ENCODE data around the gene CLEC11A. TPM values are rescaled to one million over a fixed set of nuclear protein-coding genes. Genes with fewer than 3 reads are reported as not detected.
A peak's percentile ranks its signal among the peaks of the same experiment; 100 is the strongest.
"Not testable (repeated sequence)": the region's sequence is repeated elsewhere in the genome, so short reads cannot be mapped to it uniquely, and the experiment has no call there.

The CLEC11A gene
- polyA plus RNA-seq, 4 donors = 1.4 to 11.4 (median 4.7) TPM; not detected in 1

GRCh38 chr19:50739132-50739913 lies 16.2 kb downstream of the CLEC11A start:
- peaks cover 0 to 8% (median 7%) of the 10 kb centered on the region in 3 donors for H3K27me3 ChIP-seq (ENCODE audit: control insufficient read depth in 3 of 3, insufficient read depth in 3 of 3, low read length in 3 of 3)
- 79 to 82% (median 81%) methylated on average over 23 of the region's 23 CpGs for WGBS, 3 donors

DNA sequence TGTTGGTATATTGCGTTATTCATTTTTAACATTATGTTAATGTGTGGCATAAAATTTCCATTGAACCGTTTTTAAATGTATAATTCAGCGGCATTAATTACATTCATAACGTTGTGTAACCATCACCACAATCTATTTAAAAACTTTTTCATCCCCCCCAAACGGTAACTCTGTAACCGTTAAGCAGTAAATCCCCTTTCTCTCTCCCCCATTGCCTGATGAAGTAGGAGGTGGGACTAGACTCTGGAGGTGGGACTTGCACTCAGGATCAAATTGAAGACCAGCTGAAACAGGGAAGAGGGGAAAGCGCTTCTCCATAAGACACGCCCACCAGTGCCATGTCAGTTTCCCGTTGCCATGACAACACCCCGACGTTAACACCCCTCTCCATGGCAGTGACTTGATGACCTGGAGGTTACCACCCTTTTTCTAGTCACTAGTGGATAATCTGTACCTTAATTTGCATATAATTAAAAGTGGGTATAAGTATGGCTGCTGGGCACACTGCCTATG lies 16.8 kb downstream of the CLEC11A start:
- Histone ChIP-seq H3K36me3 (ENCODE audit: control insufficient read depth in 3 of 3, insufficient read depth in 2 of 3, low read depth in 1 of 3, low read length in 3 of 3) (no peaks in the 10 kb centered on the region), H3K27me3 (ENCODE audit: control insufficient read depth in 3 of 3, insufficient read depth in 3 of 3, low read length in 3 of 3) (peaks cover 0 to 8% (median 5%) of the 10 kb centered on the region in 3 donors), H3K27ac (ENCODE audit: low read depth in 1 of 3, low read length in 2 of 3) (no peak overlapping the region), H3K9me3 (ENCODE audit: control insufficient read depth in 2 of 2, insufficient read depth in 1 of 2, low read depth in 1 of 2, low read length in 1 of 2) (no peaks in the 10 kb centered on the region), H3K4me1 (ENCODE audit: control insufficient read depth in 3 of 3, insufficient read depth in 2 of 3, low read depth in 1 of 3, low read length in 2 of 3) (peaks cover 0 to 4% (median 2%) of the 10 kb centered on the region in 3 donors), H3K4me3 (ENCODE audit: low read depth in 1 of 3, low read length in 3 of 3) (no peak overlapping the region)
- FAIRE-seq = no peak
- 61 to 69% (median 63%) methylated on average over 11 of the region's 11 CpGs for WGBS, 3 donors
- DNase-seq = no peak

More at GRCh38 chr19:50739132-50739913, 16.2 kb downstream of the CLEC11A start:
- DNase-seq (no peak), FAIRE-seq (no peak)
- Histone ChIP-seq H3K27ac (ENCODE audit: low read depth in 1 of 3, low read length in 2 of 3) (no peak overlapping the region), H3K4me3 (ENCODE audit: low read depth in 1 of 3, low read length in 3 of 3) (no peak overlapping the region), H3K4me1 (ENCODE audit: control insufficient read depth in 3 of 3, insufficient read depth in 2 of 3, low read depth in 1 of 3, low read length in 2 of 3) (peaks cover 0 to 4% (median 2%) of the 10 kb centered on the region in 3 donors), H3K9me3 (ENCODE audit: control insufficient read depth in 2 of 2, insufficient read depth in 1 of 2, low read depth in 1 of 2, low read length in 1 of 2) (no peaks in the 10 kb centered on the region), H3K36me3 (ENCODE audit: control insufficient read depth in 3 of 3, insufficient read depth in 2 of 3, low read depth in 1 of 3, low read length in 3 of 3) (no peaks in the 10 kb centered on the region)

GRCh38 chr19:50741179-50741933 lies 18.2 kb downstream of the CLEC11A start:
- H3K4me3 ChIP-seq (ENCODE audit: low read depth in 1 of 3, low read length in 3 of 3) = no peak overlapping the region
- no peaks in the 10 kb centered on the region for H3K9me3 ChIP-seq (ENCODE audit: control insufficient read depth in 2 of 2, insufficient read depth in 1 of 2, low read depth in 1 of 2, low read length in 1 of 2)
- FAIRE-seq = no peak
- H3K27me3 ChIP-seq (ENCODE audit: control insufficient read depth in 3 of 3, insufficient read depth in 3 of 3, low read length in 3 of 3) = peaks cover 0 to 8% (median 5%) of the 10 kb centered on the region in 3 donors
- DNase-seq = peak in 1 of 2 donors; percentile 33
- H3K36me3 ChIP-seq (ENCODE audit: control insufficient read depth in 3 of 3, insufficient read depth in 2 of 3, low read depth in 1 of 3, low read length in 3 of 3) = no peaks in the 10 kb centered on the region
- 30 to 59% (median 46%) methylated on average over 18 of the region's 18 CpGs for WGBS, 3 donors
- no peak overlapping the region for H3K27ac ChIP-seq (ENCODE audit: low read depth in 1 of 3, low read length in 2 of 3)
- H3K4me1 ChIP-seq (ENCODE audit: control insufficient read depth in 3 of 3, insufficient read depth in 2 of 3, low read depth in 1 of 3, low read length in 2 of 3) = peaks cover 0 to 4% (median 2%) of the 10 kb centered on the region in 3 donors

GRCh38 chr19:50743537-50743936 lies 20.4 kb downstream of the CLEC11A start:
- H3K27me3 ChIP-seq (ENCODE audit: control insufficient read depth in 3 of 3, insufficient read depth in 3 of 3, low read length in 3 of 3) = peaks cover 0 to 6% (median 6%) of the 10 kb centered on the region in 3 donors
- DNase-seq = no peak
- peaks cover 0 to 4% (median 2%) of the 10 kb centered on the region in 3 donors for H3K4me1 ChIP-seq (ENCODE audit: control insufficient read depth in 3 of 3, insufficient read depth in 2 of 3, low read depth in 1 of 3, low read length in 2 of 3)
- no peak overlapping the region for H3K27ac ChIP-seq (ENCODE audit: low read depth in 1 of 3, low read length in 2 of 3)
- no peak overlapping the region for H3K4me3 ChIP-seq (ENCODE audit: low read depth in 1 of 3, low read length in 3 of 3)
- no peaks in the 10 kb centered on the region for H3K9me3 ChIP-seq (ENCODE audit: control insufficient read depth in 2 of 2, insufficient read depth in 1 of 2, low read depth in 1 of 2, low read length in 1 of 2)
- no peak for FAIRE-seq
- no peaks in the 10 kb centered on the region for H3K36me3 ChIP-seq (ENCODE audit: control insufficient read depth in 3 of 3, insufficient read depth in 2 of 3, low read depth in 1 of 3, low read length in 3 of 3)
- WGBS, 3 donors = 86 to 87% (median 86%) methylated on average over 5 to 6 of the region's 6 CpGs

- Histone ChIP-seq H3K4me3 (ENCODE audit: low read depth in 1 of 3, low read length in 3 of 3) (no peak overlapping the region), H3K36me3 (ENCODE audit: control insufficient read depth in 3 of 3, insufficient read depth in 2 of 3, low read depth in 1 of 3, low read length in 3 of 3) (no peaks in the 10 kb centered on the region), H3K4me1 (ENCODE audit: control insufficient read depth in 3 of 3, insufficient read depth in 2 of 3, low read depth in 1 of 3, low read length in 2 of 3) (peaks cover 0 to 4% (median 2%) of the 10 kb centered on the region in 3 donors), H3K9me3 (ENCODE audit: control insufficient read depth in 2 of 2, insufficient read depth in 1 of 2, low read depth in 1 of 2, low read length in 1 of 2) (no peaks in the 10 kb centered on the region), H3K27ac (ENCODE audit: low read depth in 1 of 3, low read length in 2 of 3) (no peak overlapping the region), H3K27me3 (ENCODE audit: control insufficient read depth in 3 of 3, insufficient read depth in 3 of 3, low read length in 3 of 3) (peaks cover 0 to 4% (median 0%) of the 10 kb centered on the region in 3 donors)
- 80 to 86% (median 82%) methylated on average over 10 of the region's 10 CpGs for WGBS, 3 donors
- FAIRE-seq (no peak), DNase-seq (no peak)
These were observed 22.1 kb downstream of the CLEC11A start for GRCh38 chr19:50745221-50745620.

DNA sequence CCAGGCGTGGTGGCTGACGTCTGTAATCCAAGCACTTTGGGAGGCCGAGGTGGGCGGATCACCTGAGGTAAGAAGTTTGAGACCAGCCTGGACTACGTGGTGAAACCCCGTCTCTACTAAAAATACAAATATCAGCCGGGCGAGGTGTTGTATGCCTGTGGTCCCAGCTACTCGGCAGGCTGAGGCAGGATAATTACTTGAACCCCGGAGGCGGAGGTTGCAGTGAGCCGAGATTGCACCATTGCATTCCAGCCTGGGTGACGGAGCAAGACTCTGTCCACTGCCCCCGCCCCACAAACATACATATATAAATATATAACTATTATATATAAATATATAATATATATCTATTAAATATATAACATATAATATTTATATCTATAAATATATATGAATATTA lies 24.0 kb downstream of the CLEC11A start:
- not testable (repeated sequence) for H3K27me3 ChIP-seq (ENCODE audit: control insufficient read depth in 3 of 3, insufficient read depth in 3 of 3, low read length in 3 of 3); H3K9me3 ChIP-seq (ENCODE audit: control insufficient read depth in 2 of 2, insufficient read depth in 1 of 2, low read depth in 1 of 2, low read length in 1 of 2); FAIRE-seq; H3K4me3 ChIP-seq (ENCODE audit: low read depth in 1 of 3, low read length in 3 of 3); DNase-seq; H3K27ac ChIP-seq (ENCODE audit: low read depth in 1 of 3, low read length in 2 of 3); H3K36me3 ChIP-seq (ENCODE audit: control insufficient read depth in 3 of 3, insufficient read depth in 2 of 3, low read depth in 1 of 3, low read length in 3 of 3); H3K4me1 ChIP-seq (ENCODE audit: control insufficient read depth in 3 of 3, insufficient read depth in 2 of 3, low read depth in 1 of 3, low read length in 2 of 3)
- 90 to 92% (median 91%) methylated on average over 14 of the region's 14 CpGs for WGBS, 3 donors

DNA sequence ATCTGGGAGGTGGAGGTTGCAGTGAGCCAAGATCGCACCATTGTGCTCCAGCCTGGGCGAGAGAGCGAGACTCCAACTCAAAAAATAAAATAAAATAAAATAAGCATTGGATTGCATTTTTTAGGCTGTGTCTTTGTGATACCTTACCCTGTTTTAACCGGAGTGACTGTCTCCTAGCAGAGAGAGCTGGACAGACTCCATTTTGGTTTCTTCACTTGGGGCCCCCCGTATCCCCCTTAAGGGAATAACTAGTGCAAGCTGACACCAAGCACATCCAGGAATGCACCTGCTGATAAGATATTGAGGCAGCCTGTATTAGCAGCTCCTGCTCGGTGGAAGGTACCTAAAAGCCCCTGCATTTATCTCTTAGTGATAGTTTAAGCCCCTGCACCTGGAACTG lies 26.3 kb downstream of the CLEC11A start:
- no peaks in the 10 kb centered on the region for H3K36me3 ChIP-seq (ENCODE audit: control insufficient read depth in 3 of 3, insufficient read depth in 2 of 3, low read depth in 1 of 3, low read length in 3 of 3)
- no peak overlapping the region for H3K27ac ChIP-seq (ENCODE audit: low read depth in 1 of 3, low read length in 2 of 3)
- H3K27me3 ChIP-seq (ENCODE audit: control insufficient read depth in 3 of 3, insufficient read depth in 3 of 3, low read length in 3 of 3) = peaks cover 0 to 5% (median 0%) of the 10 kb centered on the region in 3 donors
- H3K9me3 ChIP-seq (ENCODE audit: control insufficient read depth in 2 of 2, insufficient read depth in 1 of 2, low read depth in 1 of 2, low read length in 1 of 2) = no peaks in the 10 kb centered on the region
- H3K4me1 ChIP-seq (ENCODE audit: control insufficient read depth in 3 of 3, insufficient read depth in 2 of 3, low read depth in 1 of 3, low read length in 2 of 3) = no peaks in the 10 kb centered on the region
- no peak overlapping the region for H3K4me3 ChIP-seq (ENCODE audit: low read depth in 1 of 3, low read length in 3 of 3)
- WGBS, 3 donors = 52 to 64% (median 62%) methylated on average over 6 of the region's 6 CpGs
- no peak for FAIRE-seq
- DNase-seq = no peak

- H3K9me3 ChIP-seq (ENCODE audit: control insufficient read depth in 2 of 2, insufficient read depth in 1 of 2, low read depth in 1 of 2, low read length in 1 of 2) = no peaks in the 10 kb centered on the region
- H3K36me3 ChIP-seq (ENCODE audit: control insufficient read depth in 3 of 3, insufficient read depth in 2 of 3, low read depth in 1 of 3, low read length in 3 of 3) = no peaks in the 10 kb centered on the region
- DNase-seq = no peak
- H3K4me3 ChIP-seq (ENCODE audit: low read depth in 1 of 3, low read length in 3 of 3) = no peak overlapping the region
- WGBS, 3 donors = 47 to 60% (median 52%) methylated on average over 15 of the region's 15 CpGs
- no peak for FAIRE-seq
- H3K27ac ChIP-seq (ENCODE audit: low read depth in 1 of 3, low read length in 2 of 3) = no peak overlapping the region
- no peaks in the 10 kb centered on the region for H3K4me1 ChIP-seq (ENCODE audit: control insufficient read depth in 3 of 3, insufficient read depth in 2 of 3, low read depth in 1 of 3, low read length in 2 of 3)
- peaks cover 0 to 5% (median 0%) of the 10 kb centered on the region in 3 donors for H3K27me3 ChIP-seq (ENCODE audit: control insufficient read depth in 3 of 3, insufficient read depth in 3 of 3, low read length in 3 of 3)
These were observed 26.8 kb downstream of the CLEC11A start for GRCh38 chr19:50750010-50750409.
